Subcutaneous adipose tissue (tissue), 4 donors: ENCODE data around the gene SLC6A16. TPM values are rescaled to one million over a fixed set of nuclear protein-coding genes. Genes with fewer than 3 reads are reported as not detected.

ENCODE experiments used
- total RNA-seq, 4 donors: library from RNA; depleted of rRNA; stranded (reverse); fragments of >200 nt; gene quantifications; one replicate each; pipeline ENCODE4 v1.1.0, GENCODE V29; 2016
- TF ChIP-seq, protein P1 (sequence below): fragments of 450-650 bp; IDR thresholded peaks from one replicate; pipeline ENCODE4 v1.5.1; 2016; ENCODE audit warnings: low read depth, mild to moderate bottlenecking, control low read depth, antibody characterized with exemption, moderate library complexity

SLC6A16 gene
- total RNA-seq, 4 donors from 2014 or later, result 0.85 to 6.0 (median 3.1) TPM

DNA sequence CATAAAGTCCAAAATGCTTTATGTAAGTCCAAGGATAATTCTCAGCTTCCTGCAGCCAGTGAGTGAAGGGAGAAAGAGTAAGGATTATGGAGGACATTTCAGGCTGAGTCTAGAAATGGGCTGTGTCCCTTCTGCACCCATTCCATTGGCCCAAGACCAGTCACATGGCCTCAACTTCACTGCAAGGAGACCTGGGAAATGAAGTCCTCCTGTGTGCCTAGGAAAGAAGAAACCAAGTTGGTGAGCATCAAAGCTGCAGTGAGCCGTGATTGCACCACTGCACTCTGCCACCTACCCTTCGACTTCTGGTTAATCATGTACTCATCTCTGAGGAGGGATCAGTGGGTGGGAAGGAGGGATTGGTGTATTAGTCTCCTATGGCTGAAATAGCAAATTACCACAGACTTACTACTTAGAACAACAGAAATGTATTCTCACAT is 6.6 kb upstream of the SLC6A16 start:
- TF ChIP-seq, protein P1, sequence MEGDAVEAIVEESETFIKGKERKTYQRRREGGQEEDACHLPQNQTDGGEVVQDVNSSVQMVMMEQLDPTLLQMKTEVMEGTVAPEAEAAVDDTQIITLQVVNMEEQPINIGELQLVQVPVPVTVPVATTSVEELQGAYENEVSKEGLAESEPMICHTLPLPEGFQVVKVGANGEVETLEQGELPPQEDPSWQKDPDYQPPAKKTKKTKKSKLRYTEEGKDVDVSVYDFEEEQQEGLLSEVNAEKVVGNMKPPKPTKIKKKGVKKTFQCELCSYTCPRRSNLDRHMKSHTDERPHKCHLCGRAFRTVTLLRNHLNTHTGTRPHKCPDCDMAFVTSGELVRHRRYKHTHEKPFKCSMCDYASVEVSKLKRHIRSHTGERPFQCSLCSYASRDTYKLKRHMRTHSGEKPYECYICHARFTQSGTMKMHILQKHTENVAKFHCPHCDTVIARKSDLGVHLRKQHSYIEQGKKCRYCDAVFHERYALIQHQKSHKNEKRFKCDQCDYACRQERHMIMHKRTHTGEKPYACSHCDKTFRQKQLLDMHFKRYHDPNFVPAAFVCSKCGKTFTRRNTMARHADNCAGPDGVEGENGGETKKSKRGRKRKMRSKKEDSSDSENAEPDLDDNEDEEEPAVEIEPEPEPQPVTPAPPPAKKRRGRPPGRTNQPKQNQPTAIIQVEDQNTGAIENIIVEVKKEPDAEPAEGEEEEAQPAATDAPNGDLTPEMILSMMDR, result no peak

DNA sequence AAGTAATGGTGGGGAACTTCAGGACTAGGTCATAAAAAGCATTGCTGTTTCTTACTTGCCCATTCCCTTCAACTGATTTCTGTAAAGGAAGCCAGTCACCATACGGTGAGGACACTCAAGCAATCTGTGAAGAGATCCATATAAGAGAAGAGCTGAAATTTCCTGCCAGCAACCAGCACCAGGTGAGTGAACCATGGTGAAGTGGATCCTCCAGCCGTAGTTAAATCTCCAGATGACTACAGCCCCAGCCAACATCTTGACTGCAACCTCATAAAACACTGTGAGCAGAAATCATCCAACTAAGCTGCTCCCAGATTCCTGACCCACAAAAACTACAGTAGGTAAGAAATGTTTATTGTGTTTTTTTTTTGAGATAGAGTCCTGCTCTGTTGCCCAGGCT is 3.8 kb upstream of the SLC6A16 start:
- TF ChIP-seq, protein P1, result no peak

DNA sequence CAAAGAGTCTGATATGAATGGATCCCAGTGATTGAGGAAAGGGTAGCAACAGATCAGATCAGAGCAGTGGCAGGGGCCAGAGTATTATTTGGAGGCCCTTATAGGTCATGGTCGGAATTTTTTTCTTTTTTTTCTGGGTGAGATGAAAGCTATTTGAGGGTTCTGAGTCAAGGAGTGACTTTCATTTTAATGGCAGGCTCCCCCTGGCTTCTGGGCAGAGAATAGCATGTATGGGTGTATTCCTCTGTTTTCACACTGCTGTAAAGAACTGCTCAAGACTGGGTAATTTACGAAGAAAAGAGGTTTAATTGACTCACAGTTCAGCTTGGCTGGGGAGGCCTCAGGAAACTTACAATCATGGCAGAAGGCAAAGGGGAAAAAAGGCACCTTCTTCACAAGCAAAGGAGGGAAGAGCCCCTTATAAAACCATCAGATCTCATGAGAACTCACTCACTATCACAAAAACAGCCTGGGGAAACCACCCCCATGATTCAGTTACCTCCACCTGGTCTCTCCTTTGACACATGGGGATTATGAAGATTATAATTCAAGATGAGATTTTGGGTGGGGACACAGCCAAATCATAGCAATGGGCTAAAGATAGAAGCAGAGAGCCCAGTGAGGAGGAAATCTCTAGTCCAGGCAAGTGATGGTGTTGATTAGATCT is 3.0 kb upstream of the SLC6A16 start:
- TF ChIP-seq, protein P1, result no peak

DNA sequence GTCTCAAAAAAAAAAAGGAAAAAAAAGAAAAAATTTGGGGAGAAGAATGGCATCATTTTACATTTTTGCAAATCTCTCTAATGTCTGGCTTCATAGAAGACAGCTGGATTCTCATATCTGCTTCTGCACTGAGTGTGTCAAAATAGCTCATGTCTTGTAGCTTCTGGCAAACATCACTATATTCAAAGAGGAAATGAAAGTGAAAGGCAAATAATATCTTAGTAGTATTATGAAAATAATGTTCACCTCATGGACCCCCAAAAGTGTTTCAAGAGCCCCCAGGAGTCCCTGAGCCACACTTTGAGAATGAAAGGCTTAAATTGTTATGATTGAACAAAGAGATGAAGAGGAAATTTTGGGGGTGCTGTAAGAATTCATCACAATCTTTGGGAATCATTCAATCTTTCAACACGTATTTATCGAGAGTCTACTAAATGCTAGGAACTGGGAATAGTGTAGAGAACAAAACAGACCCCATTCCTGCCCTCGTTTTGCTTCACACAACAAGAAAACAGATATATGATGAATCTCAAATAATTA is 1.2 kb upstream of the SLC6A16 start:
- TF ChIP-seq, protein P1, result no peak

DNA sequence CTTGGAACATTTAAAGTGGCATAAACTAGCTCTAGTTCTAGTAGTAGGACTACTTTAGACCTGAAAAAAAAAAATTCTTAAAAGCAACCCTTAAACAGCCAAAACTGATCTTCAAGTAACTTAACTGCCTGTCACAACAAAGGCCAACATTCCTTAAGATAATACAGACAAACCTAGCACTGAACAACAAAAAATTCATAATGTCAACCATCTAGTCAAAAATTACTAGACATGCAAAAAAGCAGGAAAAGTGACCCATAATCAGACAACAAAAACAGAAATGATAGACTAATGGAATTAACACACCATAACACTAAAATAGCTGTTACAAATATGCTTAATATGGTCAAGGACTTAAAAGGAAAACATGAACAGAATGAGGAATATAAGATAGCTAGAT is 6.7 kb downstream of the SLC6A16 start:
- TF ChIP-seq, protein P1, result no peak

DNA sequence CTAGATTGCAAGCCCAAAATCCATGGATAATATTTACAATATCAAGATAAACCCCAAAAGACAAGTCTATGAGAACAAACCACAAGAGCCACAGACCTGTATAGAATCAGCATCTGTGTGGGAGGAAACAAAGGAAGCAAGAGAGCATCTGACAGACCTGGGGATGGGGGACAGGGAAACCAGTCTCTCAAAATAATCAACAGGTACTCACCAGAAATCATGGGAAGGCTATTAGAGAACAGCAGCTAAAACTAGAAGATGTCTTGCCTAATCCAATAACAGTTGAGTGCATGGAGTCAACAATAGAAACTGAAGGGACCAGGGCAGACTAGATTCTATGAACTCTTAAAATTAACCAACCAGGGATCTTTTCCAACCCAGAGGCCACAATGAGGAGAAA is 8.7 kb downstream of the SLC6A16 start:
- TF ChIP-seq, protein P1, result no peak

DNA sequence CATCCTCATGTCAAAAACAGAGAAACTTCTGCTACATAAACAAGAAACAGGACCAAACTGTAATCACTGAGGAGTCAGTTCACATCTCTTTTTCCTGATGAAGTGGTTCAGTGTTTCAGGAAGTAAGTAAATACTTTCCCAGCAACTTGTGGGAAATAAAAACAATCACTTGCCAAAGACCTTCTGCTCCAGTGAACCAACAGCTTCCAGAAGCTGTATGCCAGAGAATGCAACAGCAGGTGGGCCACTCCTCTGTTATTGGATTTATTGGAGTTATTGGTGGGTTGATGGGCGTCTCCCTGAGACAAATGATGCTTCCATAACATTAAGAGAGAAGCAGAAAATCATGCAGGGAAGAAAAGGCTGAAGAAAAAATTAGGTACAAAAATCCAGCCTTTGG is 9.9 kb downstream of the SLC6A16 start:
- TF ChIP-seq, protein P1, result no peak
